Peyer's patch (tissue), 4 donors: ENCODE data around the gene MGAT5B.

Experiments
- POLR2A ChIP-seq, 2 donors: fragments of 450-650 bp; IDR thresholded peaks; one replicate each; pipeline ENCODE4 v1.5.1; 2017; ENCODE audit warnings: antibody characterized with exemption in 2 of 2, mild to moderate bottlenecking in 2 of 2, moderate library complexity in 2 of 2
- TF ChIP-seq, protein P1 (sequence below), 6 experiments: fragments of 450-650 bp in 4 of 6; fragments of 200-600 bp in 2 of 6; sonication (generic) in 1 of 6; IDR thresholded peaks; one replicate each; pipeline ENCODE4 v1.5.1; 2017 to 2019; ENCODE audit warnings: antibody characterized with exemption in 6 of 6, mild to moderate bottlenecking in 3 of 6, moderate library complexity in 1 of 6

DNA sequence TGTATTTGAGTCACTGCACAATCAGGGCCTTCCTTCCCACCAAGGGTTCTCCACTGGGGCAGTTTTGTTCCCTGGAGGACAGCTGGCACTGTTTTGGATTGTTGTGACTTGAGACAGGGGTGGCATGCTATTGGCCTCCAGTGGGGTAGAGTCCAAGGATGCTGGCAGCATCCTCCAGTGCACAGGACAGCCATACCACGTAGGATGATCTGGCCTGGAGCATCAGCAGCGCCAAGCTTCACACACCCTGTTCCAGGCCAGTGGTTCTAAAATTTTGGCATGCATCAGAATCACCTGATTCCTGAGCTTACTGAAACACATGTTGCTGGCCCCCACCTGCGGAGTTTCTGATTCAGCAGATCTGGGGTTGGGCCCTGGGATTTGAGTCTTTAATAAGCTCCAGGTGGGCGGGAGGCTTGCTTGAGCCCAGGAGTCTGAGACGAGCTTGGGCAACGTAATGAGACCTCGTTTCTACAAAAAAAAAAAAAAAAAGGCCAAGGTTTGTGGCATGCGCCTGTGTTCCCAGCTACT, 83.2 kb downstream of the MGAT5B start:
- TF ChIP-seq, protein P1, sequence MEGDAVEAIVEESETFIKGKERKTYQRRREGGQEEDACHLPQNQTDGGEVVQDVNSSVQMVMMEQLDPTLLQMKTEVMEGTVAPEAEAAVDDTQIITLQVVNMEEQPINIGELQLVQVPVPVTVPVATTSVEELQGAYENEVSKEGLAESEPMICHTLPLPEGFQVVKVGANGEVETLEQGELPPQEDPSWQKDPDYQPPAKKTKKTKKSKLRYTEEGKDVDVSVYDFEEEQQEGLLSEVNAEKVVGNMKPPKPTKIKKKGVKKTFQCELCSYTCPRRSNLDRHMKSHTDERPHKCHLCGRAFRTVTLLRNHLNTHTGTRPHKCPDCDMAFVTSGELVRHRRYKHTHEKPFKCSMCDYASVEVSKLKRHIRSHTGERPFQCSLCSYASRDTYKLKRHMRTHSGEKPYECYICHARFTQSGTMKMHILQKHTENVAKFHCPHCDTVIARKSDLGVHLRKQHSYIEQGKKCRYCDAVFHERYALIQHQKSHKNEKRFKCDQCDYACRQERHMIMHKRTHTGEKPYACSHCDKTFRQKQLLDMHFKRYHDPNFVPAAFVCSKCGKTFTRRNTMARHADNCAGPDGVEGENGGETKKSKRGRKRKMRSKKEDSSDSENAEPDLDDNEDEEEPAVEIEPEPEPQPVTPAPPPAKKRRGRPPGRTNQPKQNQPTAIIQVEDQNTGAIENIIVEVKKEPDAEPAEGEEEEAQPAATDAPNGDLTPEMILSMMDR (IDR thresholded peaks at IDR 0.05) = no peak
- TF ChIP-seq POLR2A (IDR thresholded peaks at IDR 0.05) = no peak
